Activated T-helper 1 cell treated with Interleukin-2 at 50 U/mL for 16 hours (primary cell): ENCODE measurements around the gene FSTL5.

ENCODE experiments used
- DNase-seq: peaks from one replicate; pipeline ENCODE4 v3.0.0-alpha.2; 2020; ENCODE audit warnings: low read depth

The FSTL5 gene

DNA sequence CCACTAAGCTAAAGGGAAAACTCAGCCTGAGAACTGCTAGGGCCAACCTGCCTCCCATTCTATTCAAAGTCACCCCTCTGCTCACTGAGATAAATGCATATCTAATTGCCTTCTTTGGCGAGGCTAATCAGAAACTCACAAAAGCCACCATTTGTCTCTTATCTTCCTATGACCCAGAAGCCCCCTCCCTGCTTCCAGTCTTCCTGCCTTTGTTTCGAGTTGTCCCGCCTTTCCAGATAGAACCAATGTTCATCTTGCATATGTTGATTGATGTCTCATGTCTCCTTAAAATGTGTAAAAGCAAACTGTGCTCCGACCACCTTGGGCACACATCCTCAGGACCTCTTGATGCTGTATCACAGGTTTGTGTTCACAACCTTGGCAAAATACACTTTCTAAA lies 459.8 kb downstream of the FSTL5 start:
- DNase-seq = no peak

DNA sequence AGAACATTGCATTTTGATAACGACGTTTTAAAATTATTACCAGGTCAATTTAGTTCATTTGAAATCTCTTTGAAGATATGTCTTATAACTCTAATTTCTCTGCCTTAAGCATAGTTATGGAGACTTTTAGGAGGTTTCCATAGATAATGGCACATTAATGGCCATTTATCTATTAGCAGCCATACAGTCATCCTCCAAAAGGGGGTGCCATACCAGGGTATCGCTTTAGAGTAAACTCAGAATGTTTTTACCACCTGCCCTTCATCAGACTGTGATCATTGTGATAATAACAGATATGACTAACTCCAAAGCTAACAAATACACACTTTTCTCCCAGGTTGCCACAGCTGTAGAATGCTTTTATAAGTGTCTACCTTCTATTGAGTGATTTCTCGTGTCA lies 461.5 kb downstream of the FSTL5 start:
- no peak for DNase-seq

DNA sequence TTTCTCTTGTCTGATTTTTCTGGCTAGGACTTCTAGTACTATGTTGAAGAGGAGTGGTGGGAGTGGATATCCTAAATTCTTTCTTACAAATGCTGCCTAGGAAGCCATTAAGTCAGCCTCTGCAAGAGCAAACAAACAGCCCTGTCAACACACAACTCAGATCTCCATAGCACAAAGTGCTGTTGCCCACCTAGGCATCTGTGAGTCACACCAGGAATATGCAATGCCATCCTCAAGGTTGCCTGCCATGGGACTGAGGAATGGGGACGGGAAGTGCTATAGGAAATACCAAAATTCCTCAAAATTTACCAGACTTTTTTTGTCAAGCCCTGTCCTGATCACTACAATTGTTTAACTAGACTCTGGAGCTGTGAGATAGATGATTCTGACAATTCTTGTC lies 466.9 kb downstream of the FSTL5 start:
- DNase-seq = no peak

DNA sequence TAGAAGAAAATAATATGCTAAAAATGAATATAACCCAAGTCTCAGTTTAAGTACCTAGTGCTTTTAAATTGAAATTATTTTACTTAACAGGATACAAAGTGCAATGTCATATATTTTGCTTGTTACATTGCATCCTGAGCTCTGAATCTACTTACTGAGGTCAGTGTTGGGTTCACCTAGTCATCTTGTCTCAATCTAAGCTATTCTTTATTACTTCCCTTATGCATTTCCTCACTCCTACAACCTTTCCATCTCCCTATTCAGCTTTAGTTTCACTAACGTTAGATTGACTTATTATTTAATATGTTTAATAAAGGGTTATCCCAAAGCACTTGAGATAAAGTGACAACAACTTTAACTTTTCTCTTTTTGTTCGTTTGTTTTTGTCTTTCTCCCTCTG lies 483.7 kb downstream of the FSTL5 start:
- DNase-seq = no peak

DNA sequence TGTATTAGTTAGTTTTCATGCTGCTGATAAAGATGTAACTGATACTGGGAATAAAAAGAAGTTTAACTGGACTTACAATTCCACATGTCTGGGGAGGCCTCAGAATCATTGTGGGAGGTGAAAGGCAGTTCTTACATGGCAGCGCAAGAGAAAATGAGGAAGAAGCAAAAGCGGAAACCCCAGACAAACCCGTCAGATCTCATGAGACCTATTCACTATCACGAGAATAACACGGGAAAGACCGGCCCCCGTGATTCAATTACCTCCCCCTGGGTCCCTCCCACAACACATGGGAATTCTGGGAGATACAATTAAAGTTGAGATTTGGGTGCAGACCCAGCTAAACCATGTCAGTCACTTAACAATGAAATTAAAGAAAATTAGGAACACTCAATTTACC lies 499.1 kb downstream of the FSTL5 start:
- no peak for DNase-seq

DNA sequence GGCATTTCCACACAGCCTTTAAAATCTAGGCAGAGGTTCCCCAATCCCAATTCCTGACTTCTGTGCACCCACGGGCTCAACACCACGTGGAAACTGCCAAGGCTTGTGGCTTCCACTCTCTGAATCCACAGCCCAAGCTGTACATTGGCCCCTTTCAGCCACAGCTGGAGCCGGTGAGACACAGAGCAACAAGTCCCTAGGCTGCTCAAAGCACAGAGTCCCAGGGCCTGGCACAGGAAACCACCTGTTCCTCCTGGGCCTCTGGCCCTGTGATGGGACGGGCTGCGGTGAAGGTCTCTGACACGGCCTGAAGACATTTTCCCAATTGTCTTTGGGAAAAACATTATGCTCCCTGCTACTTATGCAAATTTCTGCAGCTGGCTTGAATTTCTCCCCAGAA lies 500.0 kb downstream of the FSTL5 start:
- DNase-seq = no peak

DNA sequence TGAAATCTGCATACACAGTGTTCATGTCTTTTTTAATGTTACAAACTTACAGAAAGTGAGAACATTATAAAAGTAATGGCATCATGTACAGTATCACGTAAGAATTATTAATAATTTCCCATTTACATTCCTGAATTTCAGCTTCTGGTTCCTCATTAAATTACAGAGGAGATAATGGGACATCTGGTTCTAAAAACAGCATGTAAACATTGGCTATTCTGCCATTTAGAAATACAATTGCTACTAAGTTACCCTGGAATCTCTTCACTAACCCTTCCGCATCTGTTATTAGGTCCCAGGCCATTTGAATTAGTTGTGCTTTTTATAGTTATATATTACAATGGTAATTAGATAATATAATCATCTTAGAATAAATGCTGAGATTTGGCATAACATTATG lies 505.1 kb downstream of the FSTL5 start:
- DNase-seq = no peak

DNA sequence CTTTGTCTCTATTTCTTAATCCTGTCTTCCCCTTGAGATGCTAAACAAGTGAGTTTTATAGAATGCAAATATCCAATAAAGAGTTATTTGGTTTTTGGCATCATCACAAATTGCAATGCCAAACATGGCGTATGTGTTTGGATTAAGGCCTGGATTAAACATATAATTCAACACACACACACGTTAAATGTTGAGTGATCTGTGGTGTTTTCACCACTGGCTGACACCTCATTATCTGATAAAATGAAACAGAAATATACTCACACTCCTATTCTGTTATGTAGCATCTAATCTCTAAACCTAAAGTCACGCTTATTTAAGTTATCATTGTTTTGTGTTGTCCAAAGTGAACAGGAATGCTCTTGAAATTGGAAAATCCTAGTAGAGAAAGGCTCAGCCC lies 506.2 kb downstream of the FSTL5 start:
- DNase-seq = no peak

DNA sequence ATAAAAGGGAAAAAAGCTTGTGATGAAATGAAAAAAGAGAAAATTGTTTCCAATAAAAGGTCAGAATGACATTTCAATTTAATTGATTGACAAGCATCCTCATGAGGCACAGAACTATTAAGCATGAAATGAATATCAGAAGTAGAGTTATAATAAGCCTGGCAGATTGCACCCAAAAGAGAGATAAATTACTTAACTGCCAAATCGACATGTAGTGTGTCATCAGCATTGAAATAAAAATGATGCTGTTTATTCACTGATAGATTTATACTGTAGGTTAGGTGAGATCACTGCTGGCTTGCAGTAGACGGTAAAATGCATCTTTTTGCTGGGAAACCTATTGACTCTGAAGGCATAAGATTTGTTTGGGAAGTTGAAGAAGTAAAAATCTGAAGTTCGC lies 507.2 kb downstream of the FSTL5 start:
- DNase-seq = no peak

DNA sequence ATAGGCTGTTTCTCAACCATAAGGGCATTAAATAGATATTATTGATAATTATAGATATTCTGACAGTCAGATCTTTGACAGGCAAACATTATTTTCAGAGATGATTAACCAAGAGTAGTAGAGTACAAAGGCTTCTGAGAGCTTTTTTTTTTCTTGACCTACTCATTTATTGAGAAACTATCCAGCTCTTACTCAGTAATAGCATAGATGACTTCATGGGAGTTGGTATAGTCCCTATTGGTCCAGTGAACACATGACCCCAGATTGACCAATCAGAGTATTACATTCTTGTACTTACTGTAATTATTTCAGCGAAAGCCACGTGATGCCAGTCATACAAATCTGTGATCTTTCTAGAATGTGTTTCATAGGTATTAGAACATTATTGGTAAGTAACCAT lies 508.7 kb downstream of the FSTL5 start:
- DNase-seq = no peak

DNA sequence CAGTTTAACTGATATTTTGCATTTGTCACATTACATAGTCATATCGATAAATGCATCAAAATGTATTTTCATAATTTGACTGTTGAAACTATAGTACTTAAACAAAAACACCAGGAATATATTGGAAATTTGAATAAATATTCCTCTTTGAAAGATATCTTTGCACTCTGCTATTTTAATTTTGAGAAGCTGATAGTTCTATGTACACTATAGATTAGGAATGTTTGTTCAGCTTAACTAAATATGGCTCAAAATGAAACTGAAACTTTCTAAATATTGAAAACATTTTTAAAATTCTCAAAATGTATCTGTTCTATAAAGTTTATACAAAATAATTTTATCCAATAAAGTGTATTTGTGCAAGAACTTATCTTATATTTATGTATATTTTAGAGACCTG lies 510.1 kb downstream of the FSTL5 start:
- no peak for DNase-seq

DNA sequence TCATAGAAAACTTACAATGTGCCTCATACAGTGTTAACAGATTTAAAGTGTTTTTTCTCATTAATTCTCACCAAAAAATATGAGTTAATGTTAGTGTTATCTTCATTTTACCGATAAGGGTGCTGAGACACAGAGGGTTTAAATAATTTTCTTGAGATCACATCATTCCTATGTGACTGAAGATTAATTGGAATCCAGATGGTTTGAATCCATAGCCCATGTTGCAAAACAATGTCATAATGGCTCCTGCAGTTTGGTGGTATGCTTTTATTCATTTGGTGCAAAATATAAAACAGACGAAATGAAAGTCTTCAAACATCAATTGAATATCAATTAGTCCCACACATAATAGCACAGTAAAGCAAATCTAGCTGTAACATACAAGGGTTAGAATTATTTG lies 512.2 kb downstream of the FSTL5 start:
- no peak for DNase-seq

DNA sequence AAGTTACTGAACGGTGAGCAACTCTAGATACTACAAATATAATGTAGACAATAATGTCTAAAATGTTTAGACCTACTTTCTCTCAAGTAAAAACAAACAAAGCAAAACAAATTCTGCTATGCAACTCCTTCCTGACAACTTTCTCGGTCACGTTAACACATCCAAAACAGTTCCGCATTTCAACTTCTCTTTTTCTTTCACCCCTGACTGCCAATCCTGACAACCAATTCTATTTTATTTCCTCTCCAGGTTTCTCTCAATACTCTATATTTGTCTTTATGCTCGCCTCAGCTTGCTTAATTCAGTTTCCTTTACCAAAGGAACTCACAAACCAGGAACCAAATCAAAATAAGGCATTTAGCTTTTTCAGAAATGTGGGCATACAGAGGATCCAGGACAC lies 513.0 kb downstream of the FSTL5 start:
- no peak for DNase-seq

DNA sequence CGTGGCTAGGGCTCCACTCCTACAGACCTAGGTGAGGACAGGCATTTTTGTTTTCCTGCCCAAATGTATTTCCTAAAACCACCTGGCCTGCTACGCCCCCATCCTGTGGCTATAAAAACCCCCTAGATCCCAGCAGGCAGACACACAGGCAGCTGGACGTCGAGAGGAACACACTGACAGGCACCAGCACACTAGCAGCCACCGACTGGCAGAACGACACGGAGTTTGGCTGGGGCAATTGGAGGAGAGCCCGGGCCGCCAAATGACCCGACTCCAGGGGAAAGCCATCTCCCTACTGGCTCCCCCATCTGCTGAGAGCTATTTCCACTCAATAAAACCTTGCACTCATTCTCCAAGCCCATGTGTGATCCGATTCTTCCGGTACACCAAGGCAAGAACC lies 516.0 kb downstream of the FSTL5 start:
- DNase-seq = no peak

DNA sequence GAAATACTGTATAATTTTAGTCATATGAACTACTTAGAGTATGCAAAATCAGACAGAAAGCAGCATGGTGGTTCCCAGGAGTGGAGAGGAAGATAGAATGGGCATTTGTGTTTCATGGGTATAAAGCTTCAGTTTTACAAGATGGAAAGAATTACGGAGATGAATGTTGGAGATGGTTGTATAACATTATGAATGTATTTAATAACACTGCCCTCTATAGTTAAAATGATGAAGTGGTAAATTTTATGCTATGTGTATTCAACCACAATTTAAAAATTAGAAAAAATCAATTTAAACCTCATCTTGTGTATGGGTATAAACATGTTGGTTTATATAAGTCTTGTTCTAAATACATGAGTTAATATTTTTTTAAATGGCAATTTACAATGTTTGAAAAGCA lies 521.1 kb downstream of the FSTL5 start:
- no peak for DNase-seq

DNA sequence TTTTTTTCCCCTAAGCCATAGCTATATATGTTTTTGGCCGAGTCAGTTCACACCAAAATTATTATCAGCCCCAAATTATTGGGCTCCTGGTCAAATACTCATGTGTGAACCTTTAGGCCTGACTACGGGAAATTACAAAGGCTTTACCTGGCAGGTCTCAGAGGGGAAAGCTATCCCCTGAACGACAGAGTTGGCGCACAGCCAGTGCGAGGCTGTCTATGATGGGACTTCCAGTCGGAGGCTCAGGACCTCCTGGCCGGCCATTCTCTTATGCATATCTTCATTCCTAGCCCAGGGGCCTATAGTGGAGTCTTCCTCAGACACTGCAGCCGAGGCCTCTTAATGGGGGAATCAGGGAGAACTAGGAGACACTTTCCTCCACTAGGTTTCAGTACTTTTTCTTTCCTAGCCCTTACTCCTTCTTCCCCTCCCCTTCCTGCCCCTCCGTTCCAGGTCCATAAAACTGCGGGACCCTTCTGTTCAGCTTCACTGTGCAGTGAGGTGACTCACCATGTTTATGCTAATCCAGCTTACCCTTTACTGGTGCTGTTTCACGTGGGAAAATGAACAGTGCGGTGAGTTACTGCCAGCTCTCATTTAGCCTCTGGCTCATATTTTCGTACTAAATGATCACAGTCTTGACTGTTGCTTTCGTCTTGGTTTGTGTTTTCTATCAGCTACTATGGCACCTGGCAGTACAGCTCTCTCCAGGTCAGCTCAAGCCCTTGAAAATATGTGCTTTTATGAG lies 533.9 kb downstream of the FSTL5 start:
- no peak for DNase-seq

DNA sequence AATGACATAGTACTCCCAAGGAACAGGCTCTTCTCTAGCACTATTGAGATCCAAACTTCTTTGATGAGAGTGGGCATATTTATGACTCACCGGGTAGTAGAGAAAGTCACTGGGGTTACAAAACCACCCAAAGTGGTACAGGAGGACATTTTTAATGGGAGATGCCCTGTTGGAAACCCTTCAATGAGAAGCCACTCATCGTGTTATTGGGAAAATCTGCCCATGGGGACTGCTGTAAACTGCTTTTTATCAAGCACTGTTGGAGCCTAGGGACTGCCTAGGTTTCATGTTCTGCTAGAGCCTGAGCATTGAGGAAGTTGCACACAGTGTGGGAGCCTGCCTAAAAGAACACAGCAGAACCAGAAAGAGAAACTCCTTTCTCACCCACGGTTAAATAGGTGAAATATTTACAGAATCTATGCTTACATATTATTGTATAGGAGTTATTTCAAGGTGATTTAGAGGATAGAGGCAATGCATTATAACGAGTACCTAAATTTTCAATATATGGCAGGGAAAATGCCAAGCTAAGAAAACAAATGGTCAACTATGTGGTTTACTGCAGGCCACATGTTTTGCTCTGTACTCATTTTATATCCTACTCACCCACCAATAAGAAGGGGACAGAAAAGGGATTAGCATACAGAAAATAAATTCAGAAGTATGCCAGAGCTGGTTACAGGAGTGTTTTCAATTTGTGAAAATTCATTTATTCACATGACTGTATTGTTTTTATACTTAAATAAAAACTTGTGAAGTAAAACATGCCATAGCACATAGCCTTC lies 559.1 kb downstream of the FSTL5 start:
- no peak for DNase-seq

DNA sequence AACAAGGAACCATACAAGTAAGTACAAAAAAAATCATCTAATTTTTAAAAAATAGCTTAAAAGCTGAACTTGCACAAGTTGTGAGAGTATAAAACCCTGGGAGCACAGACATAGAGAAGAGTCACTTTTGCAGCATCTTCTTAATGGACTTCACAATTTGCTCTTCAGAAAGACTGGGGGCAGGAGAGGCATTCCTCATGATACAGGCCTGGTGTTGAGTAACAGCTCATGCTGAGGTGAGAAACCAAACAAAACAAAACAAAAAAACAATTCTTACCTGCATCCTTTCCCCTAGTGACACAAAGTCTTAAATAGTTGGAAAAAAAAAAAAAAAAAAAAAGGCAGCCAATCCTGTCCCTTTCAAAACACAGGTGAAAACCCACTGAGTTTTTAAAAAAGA lies 562.8 kb downstream of the FSTL5 start:
- DNase-seq = no peak

DNA sequence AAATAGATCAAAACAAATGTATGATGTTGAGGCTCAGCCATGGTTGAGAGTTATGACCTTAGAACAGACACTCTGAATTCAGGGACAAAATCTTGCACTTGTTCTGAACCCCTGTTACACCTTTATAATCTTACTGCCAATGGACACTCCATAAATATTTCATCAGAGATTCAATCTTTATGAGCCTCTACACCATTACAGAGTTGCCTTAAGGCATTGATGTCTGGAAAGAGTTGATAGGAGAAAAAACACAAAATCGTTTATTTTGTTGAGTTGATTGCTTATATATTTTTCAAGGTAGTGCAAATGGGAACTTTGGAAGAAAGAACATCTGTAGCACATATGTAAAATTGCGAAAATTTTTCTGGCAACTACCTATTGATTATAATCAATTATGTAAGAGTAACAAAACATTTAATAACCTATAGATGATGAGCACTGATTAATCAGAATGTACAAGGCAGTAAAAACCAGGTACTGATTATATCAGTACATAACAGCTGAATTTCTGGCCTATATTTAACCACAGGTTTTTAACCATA lies 568.5 kb downstream of the FSTL5 start:
- no peak for DNase-seq

DNA sequence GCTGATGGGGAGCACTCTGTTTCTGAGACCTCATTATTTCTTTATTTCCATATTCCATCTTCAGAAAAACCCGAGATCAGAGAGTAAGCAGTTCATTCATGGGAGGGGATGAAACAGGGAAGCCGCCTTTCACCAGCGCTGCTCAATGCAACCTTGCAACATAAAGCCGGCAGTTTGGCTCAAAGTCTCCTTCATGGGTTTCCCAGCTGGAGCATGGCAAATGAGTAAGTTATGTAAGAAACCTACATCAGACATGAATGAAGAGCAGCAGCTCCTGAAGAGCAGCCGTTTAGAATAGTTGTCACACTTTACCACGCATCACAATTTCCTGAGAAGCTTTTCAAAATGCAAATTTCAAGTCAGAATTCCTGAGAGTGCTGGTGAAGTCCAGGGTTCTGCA lies 578.8 kb downstream of the FSTL5 start:
- no peak for DNase-seq

DNA sequence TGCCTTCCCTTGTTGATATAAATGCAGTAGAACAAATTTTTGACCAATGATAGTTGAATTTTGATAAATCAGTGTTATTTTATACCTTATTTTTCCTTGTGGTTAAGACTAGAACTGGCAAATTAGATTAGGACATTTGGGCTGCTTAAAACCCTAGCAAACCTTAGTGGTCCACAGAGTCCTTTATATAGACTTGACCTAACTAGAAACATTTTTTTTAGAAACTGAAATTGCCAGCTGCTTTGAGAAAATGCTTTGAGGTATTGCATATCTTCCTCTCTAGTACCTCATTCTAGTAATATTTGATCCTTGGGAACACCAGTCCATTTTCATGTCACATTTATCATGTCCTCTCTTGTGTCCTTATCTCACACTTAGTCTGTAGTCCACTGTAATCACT lies 580.3 kb downstream of the FSTL5 start:
- no peak for DNase-seq

DNA sequence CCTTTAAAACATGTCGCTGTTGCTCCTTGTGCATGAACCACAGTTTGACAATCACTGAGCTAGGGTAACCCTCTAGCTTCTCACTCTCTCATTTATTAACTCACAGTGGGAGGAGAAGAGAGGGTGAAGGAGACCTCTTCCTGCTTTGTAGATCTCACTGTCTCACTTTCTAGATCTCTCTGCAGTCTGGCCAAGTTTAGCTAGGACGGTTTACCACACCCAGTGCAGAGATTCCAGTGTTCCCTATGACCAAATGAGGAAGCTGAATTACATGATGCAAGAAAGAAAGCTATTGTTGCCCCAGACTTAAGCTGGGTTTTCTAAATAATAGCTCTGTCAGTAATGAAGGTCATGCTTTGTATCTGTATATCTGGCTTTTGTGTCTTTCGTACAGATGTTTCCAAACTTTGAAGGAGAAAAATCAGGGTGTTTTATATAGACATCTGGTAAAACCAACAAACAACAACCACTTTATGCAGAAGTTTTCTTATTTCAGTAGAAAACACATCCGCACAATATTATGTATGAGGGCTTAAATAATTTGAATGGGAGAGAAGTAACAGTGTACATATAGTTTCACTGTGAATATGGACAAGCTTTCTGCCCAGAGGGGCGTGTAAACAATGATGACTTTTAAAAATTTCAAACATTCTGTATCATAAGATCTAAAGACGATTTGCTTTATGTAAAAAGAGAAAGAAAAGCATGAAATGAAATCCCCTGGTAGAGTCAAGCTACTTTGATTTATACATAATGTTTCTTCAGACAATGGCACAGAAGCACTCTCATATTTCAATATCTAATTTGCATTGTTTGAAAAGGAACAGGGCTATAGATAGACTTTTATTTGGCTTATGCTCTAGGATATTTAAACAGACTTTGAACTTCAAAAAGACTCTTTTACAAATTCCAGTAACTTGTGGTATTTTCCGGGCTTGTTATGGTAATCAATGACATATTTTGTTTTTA lies 582.3 kb downstream of the FSTL5 start:
- DNase-seq = no peak
